Activated CD8-positive, alpha-beta T cell treated with anti-CD3 and anti-CD28 coated beads for 36 hours (primary cell): ENCODE results near the gene SPP1. TPM values are rescaled to one million over a fixed set of nuclear protein-coding genes. Genes with fewer than 3 reads are reported as not detected.

Experiments used
- ATAC-seq: fragments of 200-7000 bp; cut with Tn5 transposase; one replicate; pipeline ENCODE4 v1.10.0; 2021; ENCODE audit warnings: mild to moderate bottlenecking, moderate library complexity
- CTCF ChIA-PET: fragments of 350-600 bp; sonication (Branson Sonifier 250); formaldehyde crosslinking; loops from one replicate; lab custom pipeline; 2021; ENCODE audit warnings: antibody characterized with exemption; lab: Charles Lee
- POLR2A ChIA-PET: fragments of 350-600 bp; sonication (Branson Sonifier 250); formaldehyde crosslinking; loops from one replicate; lab custom pipeline; 2021; ENCODE audit warnings: antibody characterized with exemption; lab: Charles Lee
- DNase-seq: peaks from one replicate; pipeline ENCODE4 v3.0.0-alpha.2; 2020
- H3K27ac Mint-ChIP-seq: one replicate; pipeline ENCODE4 v1.8.0; 2021; ENCODE audit warnings: mild to moderate bottlenecking, mixed read lengths
- H3K27me3 Mint-ChIP-seq: one replicate; pipeline ENCODE4 v1.8.0; 2021; ENCODE audit warnings: mixed read lengths
- H3K36me3 Mint-ChIP-seq: one replicate; pipeline ENCODE4 v1.8.0; 2021; ENCODE audit warnings: low read depth, mixed read lengths
- H3K4me1 Mint-ChIP-seq: one replicate; pipeline ENCODE4 v1.8.0; 2021; ENCODE audit warnings: low read depth, mixed read lengths
- H3K4me3 Mint-ChIP-seq: one replicate; pipeline ENCODE4 v1.8.0; 2021; ENCODE audit warnings: mild to moderate bottlenecking, moderate library complexity, mixed read lengths
- H3K9me3 Mint-ChIP-seq: one replicate; pipeline ENCODE4 v1.8.0; 2021; ENCODE audit warnings: mixed read lengths
- CTCF ChIP-seq: fragments of 200-600 bp; IDR thresholded peaks from one replicate; pipeline ENCODE4 v1.8.0; 2022; ENCODE audit warnings: antibody characterized with exemption, mild to moderate bottlenecking
- intact Hi-C: fragments of 100-400 bp; cut with micrococcal nuclease; formaldehyde crosslinking; loops from one replicate; pipeline ENCODE4 v1.10.0; 2022
- total RNA-seq, 2 experiments: library from RNA; stranded (reverse); gene quantifications; one replicate each; pipeline ENCODE4 v1.2.3, GENCODE V29; 2021

SPP1 gene
- total RNA-seq, 2 experiments from 2014 or later: not detected

- Mint-ChIP-seq H3K4me3 (no peak overlapping the region), H3K27me3 (no peaks in the 10 kb centered on the region), H3K36me3 (no peaks in the 10 kb centered on the region), H3K27ac (no peak overlapping the region), H3K4me1 (no peaks in the 10 kb centered on the region), H3K9me3 (no peaks in the 10 kb centered on the region)
- CTCF ChIA-PET: no interaction called here
- ATAC-seq: no peak
- intact Hi-C loops: no loop called here
- POLR2A ChIA-PET: no interaction called here
- no peak for TF ChIP-seq CTCF
- DNase-seq: no peak
Observed at GRCh38 chr4:87946766-87947165, 28.7 kb upstream of the SPP1 start.

- CTCF ChIA-PET: no interaction called here
- intact Hi-C loops: no loop called here
- Mint-ChIP-seq H3K4me3 (no peak overlapping the region), H3K27ac (no peak overlapping the region), H3K9me3 (no peaks in the 10 kb centered on the region), H3K36me3 (no peaks in the 10 kb centered on the region), H3K27me3 (no peaks in the 10 kb centered on the region), H3K4me1 (no peaks in the 10 kb centered on the region)
- TF ChIP-seq CTCF: no peak
- no peak for ATAC-seq
- DNase-seq: no peak
- POLR2A ChIA-PET: no interaction called here
Observed at GRCh38 chr4:87947381-87948160, 27.9 kb upstream of the SPP1 start.

GRCh38 chr4:87949961-87950360 lies 25.6 kb upstream of the SPP1 start:
- intact Hi-C loops: no loop called here
- Mint-ChIP-seq H3K27me3 (no peaks in the 10 kb centered on the region), H3K4me3 (no peak overlapping the region), H3K36me3 (no peaks in the 10 kb centered on the region), H3K27ac (no peak overlapping the region), H3K4me1 (no peaks in the 10 kb centered on the region), H3K9me3 (no peaks in the 10 kb centered on the region)
- ChIA-PET POLR2A (no interaction called here), CTCF (interaction anchor here (2.1 kb wide), 1 partner anchor 24 kb away, joined by 7 read pairs; no protein-coding TSS in a partner anchor)
- no peak for DNase-seq
- no peak for TF ChIP-seq CTCF
- ATAC-seq: no peak

- Mint-ChIP-seq H3K27ac (no peak overlapping the region), H3K4me3 (no peak overlapping the region), H3K4me1 (no peaks in the 10 kb centered on the region), H3K9me3 (no peaks in the 10 kb centered on the region), H3K27me3 (peaks cover 2% of the 10 kb centered on the region), H3K36me3 (no peaks in the 10 kb centered on the region)
- ATAC-seq (no peak), DNase-seq (no peak)
- ChIA-PET POLR2A (no interaction called here), CTCF (interaction anchor here (2.1 kb wide), 1 partner anchor 23 kb away, joined by 7 read pairs; no protein-coding TSS in a partner anchor)
- intact Hi-C loops: no loop called here
- no peak for TF ChIP-seq CTCF
Observed at GRCh38 chr4:87950493-87950892, 25.0 kb upstream of the SPP1 start.

GRCh38 chr4:87950936-87951511 lies 24.5 kb upstream of the SPP1 start:
- Mint-ChIP-seq H3K9me3 (no peaks in the 10 kb centered on the region), H3K27me3 (peaks cover 2% of the 10 kb centered on the region), H3K4me1 (no peaks in the 10 kb centered on the region), H3K36me3 (no peaks in the 10 kb centered on the region), H3K4me3 (no peak overlapping the region), H3K27ac (no peak overlapping the region)
- no peak for TF ChIP-seq CTCF
- intact Hi-C loops: no loop called here
- ChIA-PET CTCF (interaction anchor here (2.1 kb wide), 1 partner anchor 23 kb away, joined by 7 read pairs; no protein-coding TSS in a partner anchor), POLR2A (no interaction called here)
- ATAC-seq: no peak
- DNase-seq: no peak
